OCI-LY1 (cell line): ENCODE data around the gene TMEM204.

Experiments used
- EZH2 ChIP-seq: fragments of 200-600 bp; sonication (generic), shearing (Covaris generic); IDR thresholded peaks from 2 replicates; pipeline ENCODE4 v1.8.0; 2017; ENCODE audit warnings: borderline replicate concordance, mixed run types, mild to moderate bottlenecking, antibody characterized with exemption, low read length, moderate library complexity, mixed read lengths
- TF ChIP-seq, protein P1 (sequence below): fragments of 200-600 bp; sonication (generic), shearing (Covaris generic); IDR thresholded peaks from 2 replicates; pipeline ENCODE4 v1.5.1; 2017; ENCODE audit warnings: mild to moderate bottlenecking, antibody characterized with exemption, low read length, moderate library complexity, mixed read lengths

DNA sequence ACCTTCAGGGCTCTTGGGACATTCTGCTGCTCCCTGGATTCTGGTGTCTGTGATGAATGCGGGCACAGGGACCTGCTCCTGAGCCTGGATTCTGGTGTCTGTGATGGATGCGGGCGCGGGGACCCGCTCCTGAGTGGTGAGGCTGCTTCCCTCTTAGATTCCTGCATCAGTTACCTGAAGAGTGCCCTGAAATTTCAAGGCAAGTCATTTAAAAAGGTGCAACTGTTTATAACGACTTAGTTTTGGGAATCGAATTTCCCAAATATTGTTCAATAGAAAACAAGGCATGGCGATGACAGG, 7.0 kb downstream of the TMEM204 start:
- TF ChIP-seq, protein P1, sequence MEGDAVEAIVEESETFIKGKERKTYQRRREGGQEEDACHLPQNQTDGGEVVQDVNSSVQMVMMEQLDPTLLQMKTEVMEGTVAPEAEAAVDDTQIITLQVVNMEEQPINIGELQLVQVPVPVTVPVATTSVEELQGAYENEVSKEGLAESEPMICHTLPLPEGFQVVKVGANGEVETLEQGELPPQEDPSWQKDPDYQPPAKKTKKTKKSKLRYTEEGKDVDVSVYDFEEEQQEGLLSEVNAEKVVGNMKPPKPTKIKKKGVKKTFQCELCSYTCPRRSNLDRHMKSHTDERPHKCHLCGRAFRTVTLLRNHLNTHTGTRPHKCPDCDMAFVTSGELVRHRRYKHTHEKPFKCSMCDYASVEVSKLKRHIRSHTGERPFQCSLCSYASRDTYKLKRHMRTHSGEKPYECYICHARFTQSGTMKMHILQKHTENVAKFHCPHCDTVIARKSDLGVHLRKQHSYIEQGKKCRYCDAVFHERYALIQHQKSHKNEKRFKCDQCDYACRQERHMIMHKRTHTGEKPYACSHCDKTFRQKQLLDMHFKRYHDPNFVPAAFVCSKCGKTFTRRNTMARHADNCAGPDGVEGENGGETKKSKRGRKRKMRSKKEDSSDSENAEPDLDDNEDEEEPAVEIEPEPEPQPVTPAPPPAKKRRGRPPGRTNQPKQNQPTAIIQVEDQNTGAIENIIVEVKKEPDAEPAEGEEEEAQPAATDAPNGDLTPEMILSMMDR = no peak
- TF ChIP-seq EZH2 = no peak
